SU-DHL-6 (cell line): ENCODE data around the gene TMEM170B.

Source experiments
- H2AFZ ChIP-seq: fragments of 200-600 bp; sonication (generic); 2 replicates; pipeline ENCODE4 v1.6.1; 2014; ENCODE audit warnings: low read depth, mild to moderate bottlenecking, moderate library complexity, mixed read lengths, antibody characterized with exemption, low read length; ENCODE audit not compliant: severe bottlenecking
- H3F3A ChIP-seq: fragments of 200-600 bp; shearing (Covaris generic); 2 replicates; pipeline ENCODE4 v1.6.0; 2016; ENCODE audit warnings: antibody characterized with exemption, mild to moderate bottlenecking; ENCODE audit not compliant: insufficient read depth
- H3K27ac ChIP-seq: fragments of 200-600 bp; sonication (generic); 2 replicates; pipeline ENCODE4 v1.5.1; 2016; ENCODE audit warnings: low read depth, mild to moderate bottlenecking, low read length, moderate library complexity, mixed read lengths
- H3K27me3 ChIP-seq: fragments of 200-600 bp; sonication (generic), shearing (Covaris generic); 2 replicates; pipeline ENCODE4 v1.6.0; 2014; ENCODE audit warnings: mild to moderate bottlenecking, low read length
- H3K36me3 ChIP-seq: fragments of 200-600 bp; sonication (generic); 2 replicates; pipeline ENCODE4 v1.6.1; 2014; ENCODE audit warnings: mild to moderate bottlenecking, low read length, mixed read lengths
- H3K4me2 ChIP-seq: fragments of 300-600, 200-600 bp; shearing (Covaris generic), sonication (generic); 2 replicates; pipeline ENCODE4 v1.6.0; 2014; ENCODE audit warnings: low read length, low read depth, mild to moderate bottlenecking; ENCODE audit not compliant: poor library complexity, severe bottlenecking
- H3K4me3 ChIP-seq: fragments of 200-600 bp; sonication (generic); 2 replicates; pipeline ENCODE4 v1.5.1; 2014; ENCODE audit warnings: antibody characterized with exemption, low read length, mild to moderate bottlenecking, mixed read lengths; ENCODE audit not compliant: insufficient read depth, poor library complexity, severe bottlenecking
- H3K79me2 ChIP-seq: fragments of 200-600 bp; sonication (generic); 2 replicates; pipeline ENCODE4 v1.6.1; 2014; ENCODE audit warnings: mild to moderate bottlenecking, low read length, moderate library complexity; ENCODE audit not compliant: insufficient read depth
- H3K9ac ChIP-seq: fragments of 200-600 bp; sonication (generic); 2 replicates; pipeline ENCODE4 v1.7.0; 2014; ENCODE audit warnings: mild to moderate bottlenecking, low read length
- H3K9me2 ChIP-seq: fragments of 200-600 bp; sonication (generic); replicated peaks from 2 replicates; pipeline ENCODE4 v1.6.1; 2014; ENCODE audit warnings: low read length; ENCODE audit not compliant: insufficient read depth
- H3K9me3 ChIP-seq: fragments of 200-600 bp; sonication (generic); 2 replicates; pipeline ENCODE4 v1.6.1; 2014; ENCODE audit warnings: low read length, mixed read lengths; ENCODE audit not compliant: insufficient read depth
- H4K20me1 ChIP-seq: fragments of 200-600 bp; sonication (generic); 2 replicates; pipeline ENCODE4 v1.6.1; 2014; ENCODE audit warnings: low read depth, mild to moderate bottlenecking, antibody characterized with exemption, low read length, moderate library complexity, mixed read lengths
- EZH2phosphoT487 ChIP-seq: fragments of 200-600 bp; sonication (generic), shearing (Covaris generic); conservative IDR thresholded peaks from 2 replicates; pipeline ENCODE4 v1.6.1; 2018; ENCODE audit warnings: mild to moderate bottlenecking, antibody characterized with exemption, low read length, moderate library complexity, mixed read lengths
- TF ChIP-seq, protein P1 (sequence below): fragments of 200-600 bp; sonication (generic); IDR thresholded peaks from one replicate; pipeline ENCODE4 v1.5.1; 2017; ENCODE audit warnings: antibody characterized with exemption, mild to moderate bottlenecking, low read length, moderate library complexity; ENCODE audit not compliant: insufficient read depth, poor library complexity, severe bottlenecking

TMEM170B gene

DNA sequence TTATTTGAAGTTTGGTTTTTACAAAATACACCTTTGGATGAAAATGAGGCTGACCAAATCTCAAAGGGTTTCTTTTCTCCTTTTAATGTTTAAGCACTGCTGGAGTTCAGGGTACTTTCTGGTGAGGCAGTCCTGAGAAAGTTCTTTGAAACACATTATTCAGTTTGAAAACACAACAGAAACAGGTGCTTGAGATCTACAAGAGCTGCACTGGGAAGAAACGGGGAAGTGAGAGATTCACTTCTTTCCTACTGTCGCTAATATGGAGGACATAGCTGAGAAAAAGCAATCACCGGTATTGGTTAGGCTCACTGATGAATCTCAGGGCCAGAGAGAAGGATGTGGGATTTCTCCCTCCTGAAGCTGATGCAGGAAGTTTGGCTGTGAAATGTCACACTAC lies 22.9 kb upstream of the TMEM170B start:
- Histone ChIP-seq H4K20me1 (no peaks in the 10 kb centered on the region), H3K27ac (no peak overlapping the region), H3K9ac (no peak overlapping the region), H2AFZ (no peak overlapping the region), H3K4me3 (no peak overlapping the region), H3K9me2 (no peaks in the 10 kb centered on the region), H3F3A (no peaks in the 10 kb centered on the region), H3K79me2 (no peaks in the 10 kb centered on the region), H3K4me2 (no peak overlapping the region), H3K9me3 (peaks cover 5% of the 10 kb centered on the region; the same call in 1 of the 2 replicates), H3K36me3 (peaks cover 10% of the 10 kb centered on the region; the same call in 1 of the 2 replicates), H3K27me3 (no peaks in the 10 kb centered on the region)
- no peak for TF ChIP-seq EZH2phosphoT487
- TF ChIP-seq, protein P1, sequence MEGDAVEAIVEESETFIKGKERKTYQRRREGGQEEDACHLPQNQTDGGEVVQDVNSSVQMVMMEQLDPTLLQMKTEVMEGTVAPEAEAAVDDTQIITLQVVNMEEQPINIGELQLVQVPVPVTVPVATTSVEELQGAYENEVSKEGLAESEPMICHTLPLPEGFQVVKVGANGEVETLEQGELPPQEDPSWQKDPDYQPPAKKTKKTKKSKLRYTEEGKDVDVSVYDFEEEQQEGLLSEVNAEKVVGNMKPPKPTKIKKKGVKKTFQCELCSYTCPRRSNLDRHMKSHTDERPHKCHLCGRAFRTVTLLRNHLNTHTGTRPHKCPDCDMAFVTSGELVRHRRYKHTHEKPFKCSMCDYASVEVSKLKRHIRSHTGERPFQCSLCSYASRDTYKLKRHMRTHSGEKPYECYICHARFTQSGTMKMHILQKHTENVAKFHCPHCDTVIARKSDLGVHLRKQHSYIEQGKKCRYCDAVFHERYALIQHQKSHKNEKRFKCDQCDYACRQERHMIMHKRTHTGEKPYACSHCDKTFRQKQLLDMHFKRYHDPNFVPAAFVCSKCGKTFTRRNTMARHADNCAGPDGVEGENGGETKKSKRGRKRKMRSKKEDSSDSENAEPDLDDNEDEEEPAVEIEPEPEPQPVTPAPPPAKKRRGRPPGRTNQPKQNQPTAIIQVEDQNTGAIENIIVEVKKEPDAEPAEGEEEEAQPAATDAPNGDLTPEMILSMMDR, result no peak

DNA sequence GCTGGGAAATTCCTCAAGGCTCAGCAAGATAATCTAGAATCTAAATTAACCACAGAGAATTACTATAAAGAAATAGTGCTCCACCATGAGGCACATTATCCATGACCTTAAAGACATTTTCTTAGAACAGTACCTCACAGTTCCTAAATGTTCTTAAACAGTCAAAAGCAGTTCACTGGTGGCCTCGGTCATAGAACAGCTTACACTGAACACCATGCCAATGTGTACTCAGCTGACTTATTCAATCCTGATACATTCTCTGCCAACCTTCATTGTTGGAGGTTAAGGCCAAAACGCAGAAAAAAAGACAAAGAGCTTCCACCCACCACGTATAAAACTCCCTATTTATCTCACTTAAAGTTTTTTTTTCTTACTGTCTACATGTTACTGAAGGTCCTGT lies 21.8 kb upstream of the TMEM170B start:
- Histone ChIP-seq H3K9me2 (no peaks in the 10 kb centered on the region), H3K36me3 (peaks cover 10% of the 10 kb centered on the region; the same call in 1 of the 2 replicates), H3K9me3 (peaks cover 5% of the 10 kb centered on the region; the same call in 1 of the 2 replicates), H3K9ac (no peak overlapping the region), H3K4me3 (no peak overlapping the region), H3K27me3 (no peaks in the 10 kb centered on the region), H4K20me1 (no peaks in the 10 kb centered on the region), H3K79me2 (no peaks in the 10 kb centered on the region), H3K27ac (no peak overlapping the region), H3F3A (no peaks in the 10 kb centered on the region), H2AFZ (no peak overlapping the region), H3K4me2 (no peak overlapping the region)
- no peak for TF ChIP-seq EZH2phosphoT487
- TF ChIP-seq, protein P1, result no peak

DNA sequence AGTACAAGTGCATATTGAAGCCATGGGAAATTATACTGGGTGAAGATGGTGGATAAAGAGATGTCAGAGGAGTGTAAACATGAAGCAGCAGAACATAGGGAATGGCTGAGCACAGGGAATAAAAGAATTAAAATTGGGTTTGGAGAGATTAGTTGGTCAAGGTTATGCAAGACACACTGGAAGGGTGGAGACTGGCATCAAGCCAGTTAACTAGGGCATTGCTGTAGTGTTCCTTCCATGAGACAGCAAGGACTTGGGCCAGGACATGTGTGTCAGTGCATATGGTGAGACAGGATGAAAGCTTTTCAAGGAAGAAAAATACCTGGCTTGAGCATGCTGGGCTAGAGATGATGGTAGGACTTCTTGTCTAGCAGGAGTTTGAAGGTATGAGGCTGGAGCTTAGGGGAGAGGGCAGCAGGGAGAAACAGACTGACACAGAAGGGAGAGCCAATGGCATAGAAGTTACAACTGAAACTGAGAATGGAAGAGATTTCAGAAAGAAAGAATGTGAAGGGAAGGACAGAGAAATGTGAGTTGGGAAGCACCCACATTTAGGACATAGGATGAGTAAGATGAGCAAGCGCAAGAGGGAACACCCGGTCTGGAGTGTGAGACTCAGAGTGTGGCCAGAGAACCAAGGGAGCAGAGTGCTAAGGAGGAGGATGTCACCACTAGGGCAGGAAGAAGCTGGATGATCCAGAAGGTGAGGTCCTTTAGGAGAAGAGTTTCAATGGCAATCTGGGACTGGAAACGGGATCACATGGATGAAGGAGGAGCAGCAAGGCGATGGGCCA lies 14.5 kb upstream of the TMEM170B start:
- Histone ChIP-seq H3F3A (no peaks in the 10 kb centered on the region), H3K36me3 (peaks cover 4% of the 10 kb centered on the region; the same call in 1 of the 2 replicates), H2AFZ (no peak overlapping the region), H3K9ac (no peak overlapping the region), H3K4me3 (no peak overlapping the region), H3K9me2 (no peaks in the 10 kb centered on the region), H4K20me1 (no peaks in the 10 kb centered on the region), H3K27me3 (no peaks in the 10 kb centered on the region), H3K4me2 (no peak overlapping the region), H3K9me3 (no peaks in the 10 kb centered on the region), H3K79me2 (no peaks in the 10 kb centered on the region), H3K27ac (no peak overlapping the region)
- no peak for TF ChIP-seq EZH2phosphoT487
- TF ChIP-seq, protein P1, result no peak
